GM10248 (cell line): ENCODE measurements around the gene NELL2.

Source experiments
- CTCF ChIA-PET: fragments of 300-600 bp; sonication (Branson Sonifier 250); formaldehyde crosslinking; extraction: SDS; loops from one replicate; lab custom pipeline; 2021; ENCODE audit warnings: antibody characterized with exemption; lab: Yijun Ruan, JAX
- POLR2A ChIA-PET: fragments of 350-650 bp; sonication (Branson Sonifier 250); formaldehyde crosslinking; extraction: SDS; loops from one replicate; lab custom pipeline; 2020; ENCODE audit warnings: antibody characterized with exemption; lab: Yijun Ruan, JAX
- DNase-seq: peaks from one replicate; pipeline ENCODE4 v3.0.0; 2012; ENCODE audit errors: extremely low spot score
- TF ChIP-seq, protein P1 (sequence below): IDR thresholded peaks from 2 replicates; pipeline ENCODE4 v1.5.1; 2012; ENCODE audit warnings: mild to moderate bottlenecking, low read depth; ENCODE audit errors: extremely low read depth, missing control alignments, control extremely low read depth

The NELL2 gene

DNA sequence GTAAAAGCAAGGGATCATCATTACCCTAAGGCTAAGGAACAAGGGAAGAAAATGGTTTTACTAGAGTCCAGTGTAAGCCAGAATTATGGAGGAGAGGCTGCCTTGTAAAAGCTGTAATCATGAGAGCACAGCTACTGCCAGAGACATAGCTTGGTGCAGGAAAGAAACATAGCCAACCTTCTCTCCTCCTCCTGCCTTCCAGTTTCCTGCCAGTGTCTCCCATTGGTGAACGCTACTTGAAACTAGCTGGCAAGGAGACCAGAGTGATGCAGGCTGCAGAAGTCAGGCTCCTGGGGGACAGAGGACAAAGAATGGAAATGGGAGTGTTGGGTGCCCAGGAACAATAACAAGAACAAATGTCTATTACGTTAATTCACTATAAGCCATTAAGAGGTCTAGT, 158.5 kb downstream of the NELL2 start:
- ChIA-PET POLR2A (no interaction called here), CTCF (interaction anchor here (0.8 to 1.0 kb wide), 2 partner anchors 14 to 57 kb away, joined by 3 to 4 read pairs; no protein-coding TSS in a partner anchor)
- TF ChIP-seq, protein P1, sequence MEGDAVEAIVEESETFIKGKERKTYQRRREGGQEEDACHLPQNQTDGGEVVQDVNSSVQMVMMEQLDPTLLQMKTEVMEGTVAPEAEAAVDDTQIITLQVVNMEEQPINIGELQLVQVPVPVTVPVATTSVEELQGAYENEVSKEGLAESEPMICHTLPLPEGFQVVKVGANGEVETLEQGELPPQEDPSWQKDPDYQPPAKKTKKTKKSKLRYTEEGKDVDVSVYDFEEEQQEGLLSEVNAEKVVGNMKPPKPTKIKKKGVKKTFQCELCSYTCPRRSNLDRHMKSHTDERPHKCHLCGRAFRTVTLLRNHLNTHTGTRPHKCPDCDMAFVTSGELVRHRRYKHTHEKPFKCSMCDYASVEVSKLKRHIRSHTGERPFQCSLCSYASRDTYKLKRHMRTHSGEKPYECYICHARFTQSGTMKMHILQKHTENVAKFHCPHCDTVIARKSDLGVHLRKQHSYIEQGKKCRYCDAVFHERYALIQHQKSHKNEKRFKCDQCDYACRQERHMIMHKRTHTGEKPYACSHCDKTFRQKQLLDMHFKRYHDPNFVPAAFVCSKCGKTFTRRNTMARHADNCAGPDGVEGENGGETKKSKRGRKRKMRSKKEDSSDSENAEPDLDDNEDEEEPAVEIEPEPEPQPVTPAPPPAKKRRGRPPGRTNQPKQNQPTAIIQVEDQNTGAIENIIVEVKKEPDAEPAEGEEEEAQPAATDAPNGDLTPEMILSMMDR = no peak
- no peak for DNase-seq

DNA sequence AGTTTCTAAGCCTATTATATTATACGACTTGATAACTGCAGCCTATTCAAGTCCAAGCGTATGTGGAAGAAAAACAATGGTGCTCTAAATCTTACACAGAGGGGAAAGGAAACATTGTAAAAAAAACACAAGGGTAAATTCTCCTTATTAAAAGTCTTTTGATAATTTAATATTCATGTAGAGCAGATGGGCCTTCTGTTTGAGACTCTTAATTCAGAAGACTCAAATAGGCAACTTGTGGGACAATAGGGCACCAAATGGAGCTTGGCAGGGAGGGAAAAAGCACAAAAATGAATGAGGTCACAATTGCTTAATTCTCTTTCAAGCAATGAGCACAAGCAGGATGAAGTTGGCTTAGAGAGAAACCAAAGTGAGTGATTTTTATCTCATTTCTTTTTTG, 159.4 kb downstream of the NELL2 start:
- POLR2A ChIA-PET = no interaction called here
- no peak for DNase-seq
- CTCF ChIA-PET = interaction anchor here (0.8 to 1.0 kb wide), 2 partner anchors 13 to 58 kb away, joined by 3 to 4 read pairs; no protein-coding TSS in a partner anchor
- TF ChIP-seq, protein P1 = no peak

DNA sequence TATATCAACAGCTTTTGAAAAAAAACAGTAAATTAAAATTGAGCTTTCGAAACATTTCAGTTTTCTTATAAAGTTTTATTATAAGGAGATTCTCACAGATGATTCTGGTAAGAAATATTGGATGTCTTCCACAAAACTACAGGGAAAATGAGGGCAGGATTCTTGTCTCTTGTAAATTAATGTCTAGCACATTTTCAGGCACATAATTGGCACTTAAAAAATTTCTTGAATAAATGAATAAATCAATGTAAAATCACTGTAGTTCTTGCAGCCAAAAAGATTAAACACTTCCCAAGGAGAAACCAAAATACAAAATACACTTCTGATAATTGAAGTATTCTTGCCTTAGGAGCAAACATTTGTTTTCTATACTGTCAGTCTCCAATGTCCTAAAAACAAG, 164.4 kb downstream of the NELL2 start:
- DNase-seq = no peak
- ChIA-PET POLR2A (no interaction called here), CTCF (interaction anchor here (1.1 kb wide), 1 partner anchor 10 kb away, joined by 4 read pairs; no protein-coding TSS in a partner anchor)
- TF ChIP-seq, protein P1 = no peak

DNA sequence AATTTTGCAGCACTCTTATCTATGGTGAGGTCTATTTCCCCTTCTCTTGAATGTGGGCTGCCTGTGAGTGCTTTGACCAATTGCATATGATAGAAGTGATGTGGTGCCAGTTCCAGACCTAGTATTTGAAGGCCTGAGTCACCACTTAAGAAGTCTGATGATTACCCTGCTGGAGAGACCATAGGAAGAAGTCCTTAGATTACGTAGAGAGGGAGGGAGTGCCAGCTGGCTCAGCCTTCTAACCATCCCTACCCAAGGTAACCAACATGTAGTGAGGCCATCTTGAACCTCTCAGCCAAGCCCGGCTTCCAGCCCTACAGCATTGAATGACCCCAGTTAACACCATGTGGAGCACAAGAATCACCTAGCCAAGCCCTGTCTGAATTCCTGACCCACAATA, 166.9 kb downstream of the NELL2 start:
- ChIA-PET POLR2A (no interaction called here), CTCF (no interaction called here)
- DNase-seq = no peak
- TF ChIP-seq, protein P1 = no peak

DNA sequence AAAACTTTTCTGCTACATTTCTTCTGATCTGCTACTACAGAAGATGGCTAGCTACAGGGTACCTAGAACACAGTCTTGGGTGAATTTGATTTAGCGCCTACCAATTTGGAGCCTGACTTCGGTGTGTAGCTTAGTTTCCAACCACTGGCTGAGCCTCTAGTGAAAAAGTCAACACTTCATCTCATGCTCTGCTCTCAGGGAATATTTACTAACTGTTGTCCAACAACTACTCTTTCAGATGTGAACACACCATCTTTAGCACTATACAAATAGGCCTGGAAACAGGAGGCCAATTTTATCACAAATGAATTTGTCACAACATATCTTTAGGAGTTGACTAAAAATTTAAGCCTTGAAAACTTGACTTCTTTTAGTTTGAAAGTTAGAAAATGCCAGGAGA, 167.9 kb downstream of the NELL2 start:
- DNase-seq = no peak
- ChIA-PET CTCF (no interaction called here), POLR2A (no interaction called here)
- TF ChIP-seq, protein P1 = no peak

DNA sequence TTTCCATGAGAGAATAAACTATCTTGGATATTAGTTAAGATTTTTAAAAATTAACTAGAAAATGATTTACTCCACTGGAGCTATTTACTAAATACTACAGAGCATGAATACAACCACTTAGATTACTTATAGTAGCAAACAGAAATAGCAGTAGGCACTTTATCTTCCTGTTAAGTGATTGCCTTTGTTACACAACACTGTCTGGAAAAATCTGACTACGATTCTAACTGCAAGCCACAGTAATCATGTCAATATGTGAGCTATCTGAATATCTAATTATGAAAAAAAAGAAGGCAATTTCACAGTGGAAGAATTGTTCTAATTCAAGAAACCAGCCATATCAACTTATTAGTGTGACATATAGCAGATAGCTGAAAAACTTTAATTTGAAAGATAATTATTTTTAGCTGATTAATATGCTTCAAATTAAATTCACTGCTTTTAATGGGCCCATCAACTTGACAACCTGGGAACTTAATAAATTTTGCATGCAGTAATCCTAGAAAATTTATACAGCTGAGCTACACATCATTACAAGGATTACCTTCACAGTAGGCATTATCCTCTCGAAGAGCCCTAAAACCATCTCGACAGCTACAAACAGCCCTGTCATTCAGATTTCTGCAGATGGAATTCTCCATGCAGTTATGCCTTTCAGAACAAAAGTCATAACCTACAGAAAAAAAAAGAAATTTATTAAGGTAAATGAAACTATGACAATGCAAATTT, 172.8 kb downstream of the NELL2 start:
- ChIA-PET CTCF (interaction anchor here (0.9 kb wide), 1 partner anchor 14 kb away, joined by 3 read pairs; no protein-coding TSS in a partner anchor), POLR2A (no interaction called here)
- TF ChIP-seq, protein P1 = no peak

More for the DNA sequence above, 172.8 kb downstream of the NELL2 start:
- DNase-seq = no peak
